ENCODE measurements around the gene PLA2G10.

DNA sequence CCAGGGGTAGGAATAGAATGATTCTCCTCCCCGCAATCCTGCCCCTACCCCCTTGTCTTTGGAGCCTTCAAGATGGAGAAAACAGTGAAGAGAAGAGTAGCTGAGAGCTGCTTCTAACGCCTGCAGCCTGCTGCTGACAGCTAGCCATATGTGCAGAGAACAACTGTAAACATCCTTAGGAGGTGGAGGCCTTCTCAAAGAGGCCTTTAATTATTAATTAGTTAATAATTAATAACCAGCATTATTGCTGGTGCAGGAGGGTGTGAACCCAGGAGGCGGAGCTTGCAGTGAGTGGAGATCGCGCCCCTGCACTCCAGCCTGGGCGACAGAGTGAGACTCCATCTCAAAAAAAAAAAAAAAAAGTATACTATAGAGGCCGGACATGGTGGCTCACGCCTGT, 52.9 kb downstream of the PLA2G10 start:
- TF ChIP-seq, protein P1, sequence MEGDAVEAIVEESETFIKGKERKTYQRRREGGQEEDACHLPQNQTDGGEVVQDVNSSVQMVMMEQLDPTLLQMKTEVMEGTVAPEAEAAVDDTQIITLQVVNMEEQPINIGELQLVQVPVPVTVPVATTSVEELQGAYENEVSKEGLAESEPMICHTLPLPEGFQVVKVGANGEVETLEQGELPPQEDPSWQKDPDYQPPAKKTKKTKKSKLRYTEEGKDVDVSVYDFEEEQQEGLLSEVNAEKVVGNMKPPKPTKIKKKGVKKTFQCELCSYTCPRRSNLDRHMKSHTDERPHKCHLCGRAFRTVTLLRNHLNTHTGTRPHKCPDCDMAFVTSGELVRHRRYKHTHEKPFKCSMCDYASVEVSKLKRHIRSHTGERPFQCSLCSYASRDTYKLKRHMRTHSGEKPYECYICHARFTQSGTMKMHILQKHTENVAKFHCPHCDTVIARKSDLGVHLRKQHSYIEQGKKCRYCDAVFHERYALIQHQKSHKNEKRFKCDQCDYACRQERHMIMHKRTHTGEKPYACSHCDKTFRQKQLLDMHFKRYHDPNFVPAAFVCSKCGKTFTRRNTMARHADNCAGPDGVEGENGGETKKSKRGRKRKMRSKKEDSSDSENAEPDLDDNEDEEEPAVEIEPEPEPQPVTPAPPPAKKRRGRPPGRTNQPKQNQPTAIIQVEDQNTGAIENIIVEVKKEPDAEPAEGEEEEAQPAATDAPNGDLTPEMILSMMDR (IDR thresholded peaks at IDR 0.05), result no peak
- no peak for TF ChIP-seq ELF4 (CRISPR knock-in tag; IDR thresholded peaks at IDR 0.05; ENCODE audit: low read depth)
- TF ChIP-seq SP1 (CRISPR knock-in tag; conservative IDR thresholded peaks at IDR 0.05), result no peak
- no peak for TF ChIP-seq ATF1 (CRISPR knock-in tag; IDR thresholded peaks at IDR 0.05)
- TF ChIP-seq CBFB (CRISPR knock-in tag; IDR thresholded peaks at IDR 0.05; ENCODE audit: low read depth), result no peak
- TF ChIP-seq PRRX2 (CRISPR knock-in tag; IDR thresholded peaks at IDR 0.05), result no peak
